ENCODE measurements around the gene RASD2.

RASD2 gene

GRCh38 chr22:35578836-35579575, 38.4 kb downstream of the RASD2 start:
- H3K4me3 ChIP-seq (ENCODE audit: low read depth in 1 of 2, low read length in 2 of 2) = no peak overlapping the region

GRCh38 chr22:35580351-35581022, 39.9 kb downstream of the RASD2 start:
- no peaks in the 10 kb centered on the region for H3K9me3 ChIP-seq (ENCODE audit: control insufficient read depth in 1 of 2, low read length in 2 of 2)

More at GRCh38 chr22:35578836-35579575, 38.4 kb downstream of the RASD2 start:
- Histone ChIP-seq H3K4me1 (ENCODE audit: control insufficient read depth in 1 of 2, insufficient read depth in 2 of 2, low read length in 2 of 2) (peaks cover 9 to 13% of the 10 kb centered on the region in 2 donors), H3K36me3 (ENCODE audit: control insufficient read depth in 1 of 2, insufficient read depth in 2 of 2, low read length in 2 of 2) (no peaks in the 10 kb centered on the region), H3K27me3 (ENCODE audit: low read depth, low read length) (no peaks in the 10 kb centered on the region), H3K9me3 (ENCODE audit: control insufficient read depth in 1 of 2, low read length in 2 of 2) (no peaks in the 10 kb centered on the region), H3K27ac (ENCODE audit: low read length) (no peak overlapping the region)

GRCh38 chr22:35581023-35581413, 40.4 kb downstream of the RASD2 start:
- H3K4me3 ChIP-seq (ENCODE audit: low read depth in 1 of 2, low read length in 2 of 2) = no peak overlapping the region
- no peak overlapping the region for H3K27ac ChIP-seq (ENCODE audit: low read length)
- no peaks in the 10 kb centered on the region for H3K27me3 ChIP-seq (ENCODE audit: low read depth, low read length)

More at GRCh38 chr22:35580351-35581022, 39.9 kb downstream of the RASD2 start:
- no peaks in the 10 kb centered on the region for H3K27me3 ChIP-seq (ENCODE audit: low read depth, low read length)
- H3K36me3 ChIP-seq (ENCODE audit: control insufficient read depth in 1 of 2, insufficient read depth in 2 of 2, low read length in 2 of 2) = no peaks in the 10 kb centered on the region
- no peak overlapping the region for H3K4me3 ChIP-seq (ENCODE audit: low read depth in 1 of 2, low read length in 2 of 2)
- H3K27ac ChIP-seq (ENCODE audit: low read length) = no peak overlapping the region
- peaks cover 9 to 10% of the 10 kb centered on the region in 2 donors for H3K4me1 ChIP-seq (ENCODE audit: control insufficient read depth in 1 of 2, insufficient read depth in 2 of 2, low read length in 2 of 2)

GRCh38 chr22:35582218-35582860, 41.7 kb downstream of the RASD2 start:
- no peak overlapping the region for H3K4me3 ChIP-seq (ENCODE audit: low read depth in 1 of 2, low read length in 2 of 2)
- H3K4me1 ChIP-seq (ENCODE audit: control insufficient read depth in 1 of 2, insufficient read depth in 2 of 2, low read length in 2 of 2) = peaks cover 9 to 11% of the 10 kb centered on the region in 2 donors
- no peaks in the 10 kb centered on the region for H3K9me3 ChIP-seq (ENCODE audit: control insufficient read depth in 1 of 2, low read length in 2 of 2)
- no peaks in the 10 kb centered on the region for H3K36me3 ChIP-seq (ENCODE audit: control insufficient read depth in 1 of 2, insufficient read depth in 2 of 2, low read length in 2 of 2)
- H3K27ac ChIP-seq (ENCODE audit: low read length) = peak overlapping the region; percentile 39
- no peaks in the 10 kb centered on the region for H3K27me3 ChIP-seq (ENCODE audit: low read depth, low read length)

More at GRCh38 chr22:35581023-35581413, 40.4 kb downstream of the RASD2 start:
- H3K4me1 ChIP-seq (ENCODE audit: control insufficient read depth in 1 of 2, insufficient read depth in 2 of 2, low read length in 2 of 2) = peaks cover 9 to 10% of the 10 kb centered on the region in 2 donors
- H3K9me3 ChIP-seq (ENCODE audit: control insufficient read depth in 1 of 2, low read length in 2 of 2) = no peaks in the 10 kb centered on the region
- no peaks in the 10 kb centered on the region for H3K36me3 ChIP-seq (ENCODE audit: control insufficient read depth in 1 of 2, insufficient read depth in 2 of 2, low read length in 2 of 2)

- H3K36me3 ChIP-seq (ENCODE audit: control insufficient read depth in 1 of 2, insufficient read depth in 2 of 2, low read length in 2 of 2) = no peaks in the 10 kb centered on the region
- peaks cover 9 to 14% of the 10 kb centered on the region in 2 donors for H3K4me1 ChIP-seq (ENCODE audit: control insufficient read depth in 1 of 2, insufficient read depth in 2 of 2, low read length in 2 of 2)
- H3K27me3 ChIP-seq (ENCODE audit: low read depth, low read length) = no peaks in the 10 kb centered on the region
- no peak overlapping the region for H3K4me3 ChIP-seq (ENCODE audit: low read depth in 1 of 2, low read length in 2 of 2)
- H3K9me3 ChIP-seq (ENCODE audit: control insufficient read depth in 1 of 2, low read length in 2 of 2) = no peaks in the 10 kb centered on the region
- H3K27ac ChIP-seq (ENCODE audit: low read length) = peak overlapping the region; percentile 39
These were observed 42.4 kb downstream of the RASD2 start for GRCh38 chr22:35582861-35583670.

- Histone ChIP-seq H3K9me3 (ENCODE audit: control insufficient read depth in 1 of 2, low read length in 2 of 2) (no peaks in the 10 kb centered on the region), H3K27me3 (ENCODE audit: low read depth, low read length) (no peaks in the 10 kb centered on the region), H3K4me1 (ENCODE audit: control insufficient read depth in 1 of 2, insufficient read depth in 2 of 2, low read length in 2 of 2) (peaks cover 9 to 17% of the 10 kb centered on the region in 2 donors), H3K27ac (ENCODE audit: low read length) (no peak overlapping the region), H3K4me3 (ENCODE audit: low read depth in 1 of 2, low read length in 2 of 2) (no peak overlapping the region), H3K36me3 (ENCODE audit: control insufficient read depth in 1 of 2, insufficient read depth in 2 of 2, low read length in 2 of 2) (no peaks in the 10 kb centered on the region)
These were observed 46.1 kb downstream of the RASD2 start for GRCh38 chr22:35586771-35587170.

- no peak overlapping the region for H3K27ac ChIP-seq (ENCODE audit: low read length)
These were observed 46.8 kb downstream of the RASD2 start for GRCh38 chr22:35587447-35587870.

GRCh38 chr22:35587896-35588295, 47.3 kb downstream of the RASD2 start:
- Histone ChIP-seq H3K4me3 (ENCODE audit: low read depth in 1 of 2, low read length in 2 of 2) (no peak overlapping the region), H3K27me3 (ENCODE audit: low read depth, low read length) (no peaks in the 10 kb centered on the region), H3K36me3 (ENCODE audit: control insufficient read depth in 1 of 2, insufficient read depth in 2 of 2, low read length in 2 of 2) (no peaks in the 10 kb centered on the region), H3K9me3 (ENCODE audit: control insufficient read depth in 1 of 2, low read length in 2 of 2) (no peaks in the 10 kb centered on the region), H3K4me1 (ENCODE audit: control insufficient read depth in 1 of 2, insufficient read depth in 2 of 2, low read length in 2 of 2) (peaks cover 1 to 22% of the 10 kb centered on the region in 2 donors), H3K27ac (ENCODE audit: low read length) (no peak overlapping the region)

More at GRCh38 chr22:35587447-35587870, 46.8 kb downstream of the RASD2 start:
- H3K36me3 ChIP-seq (ENCODE audit: control insufficient read depth in 1 of 2, insufficient read depth in 2 of 2, low read length in 2 of 2) = no peaks in the 10 kb centered on the region
- H3K4me3 ChIP-seq (ENCODE audit: low read depth in 1 of 2, low read length in 2 of 2) = no peak overlapping the region
- no peaks in the 10 kb centered on the region for H3K9me3 ChIP-seq (ENCODE audit: control insufficient read depth in 1 of 2, low read length in 2 of 2)
- peaks cover 5 to 22% of the 10 kb centered on the region in 2 donors for H3K4me1 ChIP-seq (ENCODE audit: control insufficient read depth in 1 of 2, insufficient read depth in 2 of 2, low read length in 2 of 2)
- no peaks in the 10 kb centered on the region for H3K27me3 ChIP-seq (ENCODE audit: low read depth, low read length)

GRCh38 chr22:35589071-35589755, 48.6 kb downstream of the RASD2 start:
- H3K9me3 ChIP-seq (ENCODE audit: control insufficient read depth in 1 of 2, low read length in 2 of 2) = no peaks in the 10 kb centered on the region
- H3K4me1 ChIP-seq (ENCODE audit: control insufficient read depth in 1 of 2, insufficient read depth in 2 of 2, low read length in 2 of 2) = peaks cover 0 to 29% of the 10 kb centered on the region in 2 donors
- H3K27ac ChIP-seq (ENCODE audit: low read length) = no peak overlapping the region
- H3K27me3 ChIP-seq (ENCODE audit: low read depth, low read length) = no peaks in the 10 kb centered on the region
- H3K36me3 ChIP-seq (ENCODE audit: control insufficient read depth in 1 of 2, insufficient read depth in 2 of 2, low read length in 2 of 2) = no peaks in the 10 kb centered on the region
- H3K4me3 ChIP-seq (ENCODE audit: low read depth in 1 of 2, low read length in 2 of 2) = no peak overlapping the region

GRCh38 chr22:35589756-35590093, 49.1 kb downstream of the RASD2 start:
- no peaks in the 10 kb centered on the region for H3K9me3 ChIP-seq (ENCODE audit: control insufficient read depth in 1 of 2, low read length in 2 of 2)
- H3K4me3 ChIP-seq (ENCODE audit: low read depth in 1 of 2, low read length in 2 of 2) = no peak overlapping the region
- no peaks in the 10 kb centered on the region for H3K27me3 ChIP-seq (ENCODE audit: low read depth, low read length)
- H3K27ac ChIP-seq (ENCODE audit: low read length) = no peak overlapping the region
- no peaks in the 10 kb centered on the region for H3K36me3 ChIP-seq (ENCODE audit: control insufficient read depth in 1 of 2, insufficient read depth in 2 of 2, low read length in 2 of 2)
- peaks cover 0 to 31% of the 10 kb centered on the region in 2 donors for H3K4me1 ChIP-seq (ENCODE audit: control insufficient read depth in 1 of 2, insufficient read depth in 2 of 2, low read length in 2 of 2)

Measured in muscle layer of duodenum (tissue), 2 donors.